ENCODE results near the gene CCDC141. TPM values are rescaled to one million over a fixed set of nuclear protein-coding genes. Genes with fewer than 3 reads are reported as not detected.

The CCDC141 gene
- total RNA-seq, 1 experiment from 2014 or later: 0.30 TPM

- POLR2A ChIA-PET: no interaction called here
- Histone ChIP-seq H3K4me2 (ENCODE audit: low read length) (no peak overlapping the region), H3K9me2 (ENCODE audit: insufficient read depth) (no peaks in the 10 kb centered on the region), H3K36me3 (ENCODE audit: control insufficient read depth in 1 of 2, insufficient read depth in 2 of 2, low read length in 2 of 2) (no peaks in the 10 kb centered on the region), H3K27me3 (ENCODE audit: insufficient read depth, low read length) (no peaks in the 10 kb centered on the region), H3K79me2 (ENCODE audit: insufficient read depth, low read length) (no peaks in the 10 kb centered on the region), H4K20me1 (ENCODE audit: insufficient read depth) (no peaks in the 10 kb centered on the region), H3K4me1 (ENCODE audit: control insufficient read depth in 1 of 2, insufficient read depth in 2 of 2, low read length in 2 of 2) (peaks cover 0 to 7% of the 10 kb centered on the region in 2 experiments; a peak in 1 of 4 replicates), H3K9me3 (ENCODE audit: control insufficient read depth in 1 of 2, insufficient read depth in 1 of 2, low read depth in 1 of 2, low read length in 2 of 2) (no peaks in the 10 kb centered on the region), H2AFZ (ENCODE audit: low read depth, low read length, poor library complexity, severe bottlenecking) (no peak overlapping the region), H3K4me3 (replicated peaks in 1 of 2; ENCODE audit: low read depth in 1 of 2, low read length in 2 of 2) (no peak overlapping the region), H3K27ac (ENCODE audit: low read depth, low read length) (no peak overlapping the region), H3K9ac (ENCODE audit: low read length) (no peak overlapping the region)
- CTCF ChIA-PET: interaction anchor here (1.9 kb wide), 1 partner anchor 21 kb away, joined by 4 read pairs; no protein-coding TSS in a partner anchor
- RAD21 ChIA-PET (ENCODE audit: low non-redundant PET in 1 of 2, low total read pairs in 2 of 2, uncharacterized antibody in 2 of 2, unreplicated experiment in 2 of 2): no interaction called here
- intact Hi-C loops (cut with micrococcal nuclease): no loop called here
- no TSS peak for BruUV-seq (replicated peaks)
- no peak for DNase-seq (ENCODE audit: low read depth, low spot score)
- peak; percentile 34 for ATAC-seq
- TF ChIP-seq MAX (IDR thresholded peaks at IDR 0.05): peak; percentile 43; the same call in 1 of the 2 replicates
- TF ChIP-seq ZNF274 (IDR thresholded peaks at IDR 0.05; ENCODE audit: low read depth, low read length): no peak
- peak; percentile 60 for TF ChIP-seq FOSL1 (IDR thresholded peaks at IDR 0.05; ENCODE audit: low read depth)
- no peak for TF ChIP-seq YY1 (IDR thresholded peaks at IDR 0.05; ENCODE audit: extremely low read depth, insufficient replicate concordance, low read depth, low read length)
- TF ChIP-seq POLR2AphosphoS5 (IDR thresholded peaks at IDR 0.05; ENCODE audit: low read depth, low read length): no peak
- TF ChIP-seq SRF (IDR thresholded peaks at IDR 0.05; ENCODE audit: low read depth): no peak
- peak; percentile 42; the same call in 1 of the 2 replicates for TF ChIP-seq CEBPB (IDR thresholded peaks at IDR 0.05; ENCODE audit: low read depth)
- no peak for TF ChIP-seq EZH2phosphoT487 (IDR thresholded peaks at IDR 0.05; ENCODE audit: borderline replicate concordance)
- no peak for TF ChIP-seq POLR2A (IDR thresholded peaks at IDR 0.05; ENCODE audit: borderline replicate concordance, extremely low read depth, insufficient read depth, insufficient read length)
- TF ChIP-seq EZH2 (IDR thresholded peaks at IDR 0.05): no peak
- no peak for TF ChIP-seq TCF7L2 (IDR thresholded peaks at IDR 0.05; ENCODE audit: borderline replicate concordance, extremely low read depth, insufficient read depth, insufficient read length)
- TF ChIP-seq SIN3A (IDR thresholded peaks at IDR 0.05; ENCODE audit: low read depth): no peak
- TF ChIP-seq EGR1 (IDR thresholded peaks at IDR 0.05; ENCODE audit: low read depth): no peak
- no peak for TF ChIP-seq ZBTB33 (IDR thresholded peaks at IDR 0.05; ENCODE audit: extremely low read depth, insufficient replicate concordance, low read length)
- TF ChIP-seq REST (IDR thresholded peaks at IDR 0.05; ENCODE audit: low read depth): no peak
- TF ChIP-seq CBX3 (IDR thresholded peaks at IDR 0.05; ENCODE audit: low read depth): 0 out of 2 replicates have a peak, but pooled peaks have one; percentile 31
- no peak for TF ChIP-seq ELF1 (IDR thresholded peaks at IDR 0.05; ENCODE audit: borderline replicate concordance, low read depth)
- 0 out of 2 replicates have a peak, but pooled peaks have one; percentile 43 for TF ChIP-seq SP1 (IDR thresholded peaks at IDR 0.05; ENCODE audit: low read depth)
- no peak for TF ChIP-seq ZFX (IDR thresholded peaks at IDR 0.05)
- TF ChIP-seq ATF3 (IDR thresholded peaks at IDR 0.05): no peak
- TF ChIP-seq CTCF (IDR thresholded peaks at IDR 0.05 in 2 of 3, conservative IDR thresholded peaks at IDR 0.05 in 1 of 3; ENCODE audit: borderline replicate concordance in 1 of 3, insufficient read depth in 1 of 3, low read depth in 2 of 3, low read length in 2 of 3): no peak
- peak; percentile 63 for TF ChIP-seq JUND (IDR thresholded peaks at IDR 0.05)
Measured at GRCh38 chr2:178870703-178871102, 179.2 kb downstream of the CCDC141 start.

Data from HCT116 (cell line).